ENCODE results near the gene CYP26C1. TPM values are rescaled to one million over a fixed set of nuclear protein-coding genes. Genes with fewer than 3 reads are reported as not detected.
A peak's percentile ranks its signal among the peaks of the same experiment; 100 is the strongest.

The CYP26C1 gene, protein sequence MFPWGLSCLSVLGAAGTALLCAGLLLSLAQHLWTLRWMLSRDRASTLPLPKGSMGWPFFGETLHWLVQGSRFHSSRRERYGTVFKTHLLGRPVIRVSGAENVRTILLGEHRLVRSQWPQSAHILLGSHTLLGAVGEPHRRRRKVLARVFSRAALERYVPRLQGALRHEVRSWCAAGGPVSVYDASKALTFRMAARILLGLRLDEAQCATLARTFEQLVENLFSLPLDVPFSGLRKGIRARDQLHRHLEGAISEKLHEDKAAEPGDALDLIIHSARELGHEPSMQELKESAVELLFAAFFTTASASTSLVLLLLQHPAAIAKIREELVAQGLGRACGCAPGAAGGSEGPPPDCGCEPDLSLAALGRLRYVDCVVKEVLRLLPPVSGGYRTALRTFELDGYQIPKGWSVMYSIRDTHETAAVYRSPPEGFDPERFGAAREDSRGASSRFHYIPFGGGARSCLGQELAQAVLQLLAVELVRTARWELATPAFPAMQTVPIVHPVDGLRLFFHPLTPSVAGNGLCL
- 0.39 and 0.45 TPM in 2 replicates for total RNA-seq (2022)
- Bru-seq, nascent RNA: percentile 45 among the genes with signal in this experiment
- percentile 34 among the genes with signal in this experiment for BruChase-seq, experiment 1, labeled RNA remaining after a 6-hour chase
- BruChase-seq, experiment 2, labeled RNA remaining after a 2-hour chase: percentile 19 among the genes with signal in this experiment
- long read RNA-seq: 0 reads

DNA sequence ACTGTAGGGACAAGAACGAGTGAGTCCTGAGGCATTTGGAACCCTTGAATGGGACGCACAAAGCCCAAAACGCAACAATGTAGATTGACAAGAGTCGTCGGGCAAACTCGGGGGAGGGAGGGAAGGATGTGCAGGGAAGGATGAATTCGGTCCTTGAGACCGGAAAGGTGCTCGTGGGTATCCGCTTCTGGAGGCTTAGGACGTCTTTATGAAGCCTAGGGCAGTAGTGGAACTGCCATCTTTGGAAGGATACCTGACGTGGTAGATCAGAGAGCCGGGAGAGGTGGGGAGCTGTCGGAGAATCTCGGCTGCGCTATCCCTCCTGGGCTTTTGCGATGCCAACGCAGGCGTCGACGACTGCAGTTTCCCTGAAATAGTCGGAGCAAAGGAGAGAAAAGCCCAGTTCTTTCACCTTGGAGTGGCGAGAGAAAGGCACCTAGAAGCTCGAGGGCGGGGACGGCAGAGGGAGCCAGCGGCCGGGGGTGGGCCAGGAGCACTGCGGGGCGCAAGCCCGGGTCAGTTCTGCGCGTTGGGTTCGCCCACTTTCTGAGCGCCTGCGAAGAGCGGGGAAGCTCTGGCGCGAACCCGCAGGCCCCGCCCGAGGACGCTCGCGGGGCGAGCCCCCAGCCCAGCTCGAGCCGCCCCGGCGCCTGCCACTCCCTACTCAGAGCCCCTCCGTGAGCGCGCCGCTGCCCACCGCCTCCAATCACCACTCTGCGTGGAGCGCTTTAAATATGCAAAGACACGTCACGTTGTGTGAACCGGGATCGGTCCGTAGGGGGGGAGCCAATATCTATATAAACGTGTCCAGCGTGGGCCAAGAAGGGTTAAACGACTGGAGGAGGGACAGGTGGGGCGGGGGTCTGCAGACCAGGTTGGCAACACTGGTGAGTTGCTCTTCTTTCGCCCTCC lies at the start of gene CYP26C1:
Gene CYP26C1, plus strand, starts transcription at position 824 of the 912 bp plus-strand sequence. CDS start 466 bp downstream, outside the sequence.
- intact Hi-C loops (cut with micrococcal nuclease; ENCODE audit: unreplicated experiment): no loop called here
- no peaks in the 10 kb centered on the region for H3K27me3 Mint-ChIP-seq (ENCODE audit: unreplicated experiment)
- H3K36me3 Mint-ChIP-seq (ENCODE audit: insufficient read depth, unreplicated experiment): no peaks in the 10 kb centered on the region
- CTCF ChIA-PET: no interaction called here
- H3K4me1 Mint-ChIP-seq (ENCODE audit: low read depth, unreplicated experiment): no peaks in the 10 kb centered on the region
- H3K9me3 Mint-ChIP-seq (ENCODE audit: low read depth, unreplicated experiment): no peaks in the 10 kb centered on the region
- DNase-seq: no peak
- H3K27ac Mint-ChIP-seq (ENCODE audit: unreplicated experiment): no peak within 1 kb of the TSS
- no TSS peak for BruUV-seq (replicated peaks)
- TF ChIP-seq, protein P1, sequence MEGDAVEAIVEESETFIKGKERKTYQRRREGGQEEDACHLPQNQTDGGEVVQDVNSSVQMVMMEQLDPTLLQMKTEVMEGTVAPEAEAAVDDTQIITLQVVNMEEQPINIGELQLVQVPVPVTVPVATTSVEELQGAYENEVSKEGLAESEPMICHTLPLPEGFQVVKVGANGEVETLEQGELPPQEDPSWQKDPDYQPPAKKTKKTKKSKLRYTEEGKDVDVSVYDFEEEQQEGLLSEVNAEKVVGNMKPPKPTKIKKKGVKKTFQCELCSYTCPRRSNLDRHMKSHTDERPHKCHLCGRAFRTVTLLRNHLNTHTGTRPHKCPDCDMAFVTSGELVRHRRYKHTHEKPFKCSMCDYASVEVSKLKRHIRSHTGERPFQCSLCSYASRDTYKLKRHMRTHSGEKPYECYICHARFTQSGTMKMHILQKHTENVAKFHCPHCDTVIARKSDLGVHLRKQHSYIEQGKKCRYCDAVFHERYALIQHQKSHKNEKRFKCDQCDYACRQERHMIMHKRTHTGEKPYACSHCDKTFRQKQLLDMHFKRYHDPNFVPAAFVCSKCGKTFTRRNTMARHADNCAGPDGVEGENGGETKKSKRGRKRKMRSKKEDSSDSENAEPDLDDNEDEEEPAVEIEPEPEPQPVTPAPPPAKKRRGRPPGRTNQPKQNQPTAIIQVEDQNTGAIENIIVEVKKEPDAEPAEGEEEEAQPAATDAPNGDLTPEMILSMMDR (IDR thresholded peaks at IDR 0.05; ENCODE audit: unreplicated experiment): no peak
- H3K4me3 Mint-ChIP-seq (ENCODE audit: low read depth, unreplicated experiment): no peak within 1 kb of the TSS

DNA sequence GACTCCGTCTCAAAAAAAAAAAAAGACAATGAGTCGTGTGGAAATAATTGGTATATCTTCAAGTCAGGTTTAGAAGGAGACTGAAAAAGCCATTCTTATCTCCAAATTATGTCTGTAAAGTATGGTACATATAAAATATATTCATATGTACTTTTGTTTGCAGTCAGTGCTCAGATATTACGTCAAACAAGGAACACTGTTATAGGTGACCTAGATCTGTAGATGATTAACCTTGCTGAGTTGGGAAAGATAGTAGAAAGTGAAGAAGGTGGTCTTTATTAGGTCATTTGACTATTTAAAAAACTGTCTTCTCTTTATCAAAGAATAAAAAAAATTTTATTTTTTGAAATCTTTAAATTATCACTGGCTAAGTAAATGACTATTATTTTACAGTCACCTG lies 44.9 kb upstream of the CYP26C1 start:
- CTCF ChIA-PET: no interaction called here
- BruUV-seq (replicated peaks): no TSS peak
- Mint-ChIP-seq H3K9me3 (ENCODE audit: low read depth, unreplicated experiment) (no peaks in the 10 kb centered on the region), H3K4me1 (ENCODE audit: low read depth, unreplicated experiment) (no peaks in the 10 kb centered on the region), H3K27ac (ENCODE audit: unreplicated experiment) (no peak overlapping the region), H3K27me3 (ENCODE audit: unreplicated experiment) (no peaks in the 10 kb centered on the region), H3K36me3 (ENCODE audit: insufficient read depth, unreplicated experiment) (no peaks in the 10 kb centered on the region), H3K4me3 (ENCODE audit: low read depth, unreplicated experiment) (no peak overlapping the region)
- TF ChIP-seq, protein P1 (IDR thresholded peaks at IDR 0.05; ENCODE audit: unreplicated experiment): no peak
- intact Hi-C loops (cut with micrococcal nuclease; ENCODE audit: unreplicated experiment): no loop called here
- no peak for DNase-seq

DNA sequence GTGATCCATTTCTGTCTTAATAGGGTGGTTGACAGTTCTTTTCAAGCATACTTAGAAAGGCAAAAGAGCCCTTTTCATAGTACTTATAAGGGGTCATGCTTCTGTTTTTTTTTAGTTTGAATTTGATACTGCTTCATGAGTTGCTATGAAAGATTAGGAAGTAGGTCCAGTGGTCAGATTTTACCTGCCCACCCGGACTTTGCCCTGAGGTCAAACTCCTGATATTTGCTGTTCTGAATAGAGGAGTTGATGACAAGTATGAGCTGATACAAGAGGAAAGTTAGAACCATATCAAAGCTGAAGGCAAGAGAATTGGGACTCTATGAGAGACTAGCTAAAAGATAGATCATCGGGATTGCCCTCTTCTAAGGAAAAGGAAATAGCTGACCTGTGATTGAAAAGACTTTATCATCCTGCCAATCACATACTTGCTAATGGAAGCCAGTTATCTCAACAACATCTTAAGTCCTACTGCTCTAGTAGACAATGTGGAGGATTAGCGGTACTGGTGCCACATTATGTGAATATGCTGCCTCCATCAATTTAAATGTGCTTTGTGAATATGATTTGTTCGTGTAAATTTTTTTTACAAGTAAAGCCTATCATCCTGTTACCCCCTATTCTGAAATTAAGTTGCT lies 37.5 kb upstream of the CYP26C1 start:
- no peaks in the 10 kb centered on the region for H3K27me3 Mint-ChIP-seq (ENCODE audit: unreplicated experiment)
- CTCF ChIA-PET: interaction anchor here (0.7 kb wide), 1 partner anchor 52 kb away, joined by 6 read pairs; no protein-coding TSS in a partner anchor
- no TSS peak for BruUV-seq (replicated peaks)
- H3K4me1 Mint-ChIP-seq (ENCODE audit: low read depth, unreplicated experiment): peaks cover 9% of the 10 kb centered on the region
- peaks cover 6% of the 10 kb centered on the region for H3K36me3 Mint-ChIP-seq (ENCODE audit: insufficient read depth, unreplicated experiment)
- no peaks in the 10 kb centered on the region for H3K9me3 Mint-ChIP-seq (ENCODE audit: low read depth, unreplicated experiment)
- TF ChIP-seq, protein P1 (IDR thresholded peaks at IDR 0.05; ENCODE audit: unreplicated experiment): no peak
- H3K27ac Mint-ChIP-seq (ENCODE audit: unreplicated experiment): no peak overlapping the region
- intact Hi-C loops (cut with micrococcal nuclease; ENCODE audit: unreplicated experiment): no loop called here
- no peak for DNase-seq
- no peak overlapping the region for H3K4me3 Mint-ChIP-seq (ENCODE audit: low read depth, unreplicated experiment)

DNA sequence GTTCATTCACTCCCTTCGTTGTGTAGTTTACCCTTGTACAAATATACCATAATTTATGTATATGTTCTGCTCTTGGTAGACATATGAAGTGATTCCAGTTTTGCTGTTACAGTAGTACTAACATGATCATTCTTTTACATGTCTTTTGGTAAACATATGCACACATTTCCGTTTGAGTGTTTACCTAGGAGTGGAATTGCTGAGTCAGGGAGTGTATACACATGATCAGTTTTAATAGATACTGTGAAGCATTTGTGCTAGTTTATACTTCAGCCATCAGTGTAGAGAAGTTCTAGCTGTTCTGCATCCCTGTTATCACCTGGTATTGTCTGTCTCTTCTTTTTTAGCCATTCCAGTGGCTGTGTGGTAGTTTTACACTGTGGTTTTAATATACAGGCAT lies 34.5 kb upstream of the CYP26C1 start:
- CTCF ChIA-PET: no interaction called here
- Mint-ChIP-seq H3K36me3 (ENCODE audit: insufficient read depth, unreplicated experiment) (peaks cover 6% of the 10 kb centered on the region), H3K27me3 (ENCODE audit: unreplicated experiment) (no peaks in the 10 kb centered on the region), H3K9me3 (ENCODE audit: low read depth, unreplicated experiment) (no peaks in the 10 kb centered on the region), H3K4me3 (ENCODE audit: low read depth, unreplicated experiment) (no peak overlapping the region), H3K27ac (ENCODE audit: unreplicated experiment) (no peak overlapping the region), H3K4me1 (ENCODE audit: low read depth, unreplicated experiment) (peaks cover 9% of the 10 kb centered on the region)
- BruUV-seq (replicated peaks): no TSS peak
- intact Hi-C loops (cut with micrococcal nuclease; ENCODE audit: unreplicated experiment): no loop called here
- DNase-seq: no peak
- TF ChIP-seq, protein P1 (IDR thresholded peaks at IDR 0.05; ENCODE audit: unreplicated experiment): no peak
